HG02981 (cell line): ENCODE measurements around the gene EIF3L.
A peak's percentile ranks its signal among the peaks of the same experiment; 100 is the strongest.

Experiments used
- ATAC-seq: cut with Tn5 transposase; IDR thresholded peaks from one replicate; pipeline ENCODE4 v1.9.1; 2021; ENCODE audit warnings: mild to moderate bottlenecking, moderate library complexity; ENCODE audit not compliant: unreplicated experiment

EIF3L gene

GRCh38 chr22:37904572-37905533, 55.6 kb downstream of the EIF3L start:
- ATAC-seq: no peak

GRCh38 chr22:37905534-37906363, 56.5 kb downstream of the EIF3L start, which contains the start of gene MICALL1:
TSS of gene MICALL1 (plus strand) at chr22:37906297. CDS start at chr22:37906423, 126 bp downstream.
- ATAC-seq: peak; percentile 69

- ATAC-seq: peak; percentile 41
Observed at GRCh38 chr22:37906364-37907008, 57.3 kb downstream of the EIF3L start.

GRCh38 chr22:37907036-37907954, 58.1 kb downstream of the EIF3L start:
- ATAC-seq: no peak

GRCh38 chr22:37909766-37910165, 60.5 kb downstream of the EIF3L start:
- no peak for ATAC-seq

GRCh38 chr22:37910890-37911672, 61.9 kb downstream of the EIF3L start:
- no peak for ATAC-seq

GRCh38 chr22:37911697-37912096, 62.5 kb downstream of the EIF3L start:
- no peak for ATAC-seq

GRCh38 chr22:37912171-37912570, 63.0 kb downstream of the EIF3L start:
- no peak for ATAC-seq

- ATAC-seq: no peak
Observed at GRCh38 chr22:37913233-37913721, 64.1 kb downstream of the EIF3L start.

GRCh38 chr22:37916311-37916710, 67.1 kb downstream of the EIF3L start:
- no peak for ATAC-seq

- no peak for ATAC-seq
Observed at GRCh38 chr22:37917874-37918548, 68.8 kb downstream of the EIF3L start.

- ATAC-seq: no peak
Observed at GRCh38 chr22:37918580-37919270, 69.5 kb downstream of the EIF3L start.

- ATAC-seq: no peak
Observed at GRCh38 chr22:37920126-37920525, 70.9 kb downstream of the EIF3L start.

GRCh38 chr22:37922191-37922590, 73.0 kb downstream of the EIF3L start:
- no peak for ATAC-seq

- ATAC-seq: no peak
Observed at GRCh38 chr22:37923927-37924326, 74.7 kb downstream of the EIF3L start.

- no peak for ATAC-seq
Observed at GRCh38 chr22:37924386-37925065, 75.3 kb downstream of the EIF3L start.

GRCh38 chr22:37925330-37925729, 76.1 kb downstream of the EIF3L start:
- ATAC-seq: no peak
